Fibroblast of pulmonary artery (primary cell): ENCODE data around the gene IL20RB.

ENCODE experiments used
- DNase-seq: peaks from one replicate; pipeline ENCODE4 v3.0.0-alpha.2; 2010; ENCODE audit warnings: low read depth
- H3K4me3 ChIP-seq: replicated peaks from 2 replicates; pipeline ENCODE4 v1.5.1; 2011; ENCODE audit warnings: low read depth, mild to moderate bottlenecking, control low read depth, low read length, moderate library complexity
- CTCF ChIP-seq: IDR thresholded peaks from 2 replicates; pipeline ENCODE4 v1.5.1; 2011; ENCODE audit warnings: mild to moderate bottlenecking, control low read depth, low read length, inconsistent platforms; ENCODE audit errors: missing control alignments

Gene IL20RB

GRCh38 chr3:136957751-136958288 lies at the start of gene IL20RB:
Gene IL20RB, plus strand, starts transcription at chr3:136957983. Its CDS starts 131 bp downstream, at chr3:136958114.
- no peak within 1 kb of the TSS for H3K4me3 ChIP-seq
- TF ChIP-seq CTCF, result no peak
- peak; percentile 58 for DNase-seq

- no peak overlapping the region for H3K4me3 ChIP-seq
- no peak for DNase-seq
- TF ChIP-seq CTCF, result no peak
Measured at GRCh38 chr3:136908297-136908696, 49.5 kb upstream of the IL20RB start.

DNA sequence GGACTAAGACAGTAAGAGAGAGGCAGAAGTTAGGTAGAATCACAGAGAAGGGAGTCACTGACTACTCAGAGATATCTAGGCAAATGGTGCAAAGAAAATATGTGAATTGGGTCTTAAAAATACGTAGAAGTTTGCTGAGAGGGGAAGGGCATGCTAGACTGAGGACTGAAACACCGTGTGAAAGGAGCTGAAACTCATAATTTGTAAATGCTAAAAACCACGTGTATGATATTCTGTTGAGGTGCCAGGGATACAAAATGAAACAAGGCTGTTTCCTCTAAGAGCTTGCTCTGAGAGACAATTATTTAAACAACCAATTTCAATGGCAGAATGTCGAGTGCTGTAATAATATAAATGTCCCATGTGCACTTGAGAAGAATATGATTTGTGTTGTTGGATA lies 48.6 kb upstream of the IL20RB start:
- no peak overlapping the region for H3K4me3 ChIP-seq
- no peak for DNase-seq
- TF ChIP-seq CTCF, result no peak

DNA sequence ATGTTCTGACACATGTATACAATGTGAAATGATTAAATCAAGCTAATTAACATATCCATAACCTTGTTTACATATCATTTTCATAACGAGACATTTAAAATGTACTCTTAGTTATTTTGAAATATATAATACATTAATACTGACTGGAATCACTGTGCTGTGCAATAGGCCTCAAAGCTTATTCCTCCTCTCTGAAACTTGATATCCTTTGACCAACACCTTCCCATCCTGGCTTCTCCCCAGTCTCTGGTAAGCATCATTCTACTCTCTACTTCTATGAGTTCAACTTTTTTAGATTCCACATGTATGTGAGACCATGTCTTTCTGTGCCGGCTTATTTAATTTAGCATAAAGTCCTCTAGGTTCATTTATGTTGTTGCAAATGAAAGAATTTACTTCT lies 47.1 kb upstream of the IL20RB start:
- DNase-seq, result no peak
- H3K4me3 ChIP-seq, result no peak overlapping the region
- TF ChIP-seq CTCF, result no peak

GRCh38 chr3:136913168-136913567 lies 44.6 kb upstream of the IL20RB start:
- no peak overlapping the region for H3K4me3 ChIP-seq
- DNase-seq, result no peak
- TF ChIP-seq CTCF, result no peak

- H3K4me3 ChIP-seq, result no peak overlapping the region
- no peak for TF ChIP-seq CTCF
- DNase-seq, result no peak
Measured at GRCh38 chr3:136914739-136915138, 43.0 kb upstream of the IL20RB start.

GRCh38 chr3:136916223-136916622 lies 41.6 kb upstream of the IL20RB start:
- TF ChIP-seq CTCF, result no peak
- no peak overlapping the region for H3K4me3 ChIP-seq
- no peak for DNase-seq
